Activated CD4-positive, CD25-positive, alpha-beta regulatory T cell (primary cell): ENCODE results near the gene PEAK1.

Experiments
- DNase-seq, 4 experiments: peaks; one replicate each; lab custom pipeline; 2025; lab: John Stamatoyannopoulos, UW

Gene PEAK1

GRCh38 chr15:77123854-77124253 is 296.1 kb downstream of the PEAK1 start:
- DNase-seq, result no peak

- DNase-seq, result no peak
These were observed 297.3 kb downstream of the PEAK1 start for GRCh38 chr15:77122576-77122975.

DNA sequence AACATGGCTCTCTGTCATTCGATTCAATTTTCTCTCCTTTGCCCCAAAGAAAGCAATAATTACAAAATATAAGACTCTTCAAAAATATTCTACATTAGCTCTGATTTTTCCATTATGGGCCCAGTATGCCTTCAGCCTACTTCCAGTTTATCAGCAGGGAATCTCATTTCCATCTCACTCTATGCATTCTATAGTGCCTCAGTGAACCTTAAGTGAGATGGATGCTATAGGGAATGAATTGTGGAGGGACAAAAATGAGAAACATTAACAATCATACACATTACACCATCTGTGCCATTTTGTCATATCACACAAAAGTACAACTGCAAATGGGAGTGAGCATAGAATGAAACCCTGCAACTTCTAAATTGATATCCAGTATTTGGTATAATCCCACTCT is 298.3 kb downstream of the PEAK1 start:
- DNase-seq, result no peak

DNA sequence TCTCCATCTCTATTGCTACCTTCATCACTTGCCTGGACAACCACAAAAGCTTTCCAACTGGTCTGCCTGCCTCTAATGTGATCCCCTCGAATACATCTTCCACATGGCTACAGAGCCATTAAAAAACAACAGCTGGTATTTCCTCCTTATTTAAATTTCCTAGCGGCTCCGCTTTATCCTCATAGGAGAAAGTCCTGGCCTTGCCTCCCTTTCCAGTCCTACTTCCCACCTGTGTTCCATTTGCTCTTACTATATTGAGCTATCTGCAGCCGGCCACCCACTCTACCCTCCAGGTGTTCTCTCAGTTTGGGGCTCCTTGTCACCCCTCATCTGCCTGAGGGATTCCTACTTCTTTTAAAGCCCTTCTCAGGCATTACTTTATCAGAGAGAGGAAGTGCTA is 299.3 kb downstream of the PEAK1 start:
- DNase-seq, result no peak

DNA sequence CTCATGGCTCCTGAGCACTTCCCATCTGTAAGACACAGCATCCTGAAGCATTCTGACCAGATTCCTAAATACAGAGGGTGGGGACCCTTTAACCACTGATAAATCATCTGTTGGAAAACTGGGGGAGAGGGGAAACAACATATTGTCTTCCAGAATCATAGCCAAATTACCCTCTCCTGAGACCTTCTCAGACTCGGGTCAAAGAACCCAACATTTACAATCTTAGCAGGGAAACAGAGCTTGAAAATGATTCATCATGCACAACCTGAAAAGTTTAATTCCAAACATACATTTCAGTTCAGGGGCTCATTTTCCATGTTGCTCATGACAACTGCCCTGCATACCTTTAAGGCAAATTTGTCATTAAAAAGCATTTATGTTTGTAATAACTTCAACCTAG is 300.5 kb downstream of the PEAK1 start:
- no peak for DNase-seq

GRCh38 chr15:77118882-77119321 is 301.0 kb downstream of the PEAK1 start:
- DNase-seq, result no peak

GRCh38 chr15:77115179-77115578 is 304.7 kb downstream of the PEAK1 start:
- DNase-seq, result no peak

- no peak for DNase-seq
These were observed 306.9 kb downstream of the PEAK1 start for GRCh38 chr15:77112838-77113504.

DNA sequence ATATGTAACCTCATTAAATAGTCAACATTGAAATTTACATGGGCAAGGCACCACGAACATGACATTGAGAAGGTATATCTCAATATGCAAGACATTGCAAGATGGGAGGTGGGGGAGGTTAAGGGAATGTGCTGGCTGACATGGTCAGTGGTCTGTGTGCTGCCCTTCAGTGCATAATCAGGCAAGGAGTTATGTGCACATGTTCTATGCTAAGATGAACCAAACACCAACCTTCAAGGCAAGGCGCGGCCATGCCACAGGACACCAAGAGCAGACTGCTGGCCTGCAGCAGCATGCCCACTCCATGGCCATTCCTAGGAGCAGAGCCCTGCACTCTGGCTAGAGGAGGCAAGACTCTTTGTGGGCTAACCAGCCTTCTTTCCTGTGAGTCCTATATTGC is 308.1 kb downstream of the PEAK1 start:
- no peak for DNase-seq

- no peak for DNase-seq
These were observed 312.2 kb downstream of the PEAK1 start for GRCh38 chr15:77107531-77108355.

- no peak for DNase-seq
These were observed 312.8 kb downstream of the PEAK1 start for GRCh38 chr15:77107068-77107467.

DNA sequence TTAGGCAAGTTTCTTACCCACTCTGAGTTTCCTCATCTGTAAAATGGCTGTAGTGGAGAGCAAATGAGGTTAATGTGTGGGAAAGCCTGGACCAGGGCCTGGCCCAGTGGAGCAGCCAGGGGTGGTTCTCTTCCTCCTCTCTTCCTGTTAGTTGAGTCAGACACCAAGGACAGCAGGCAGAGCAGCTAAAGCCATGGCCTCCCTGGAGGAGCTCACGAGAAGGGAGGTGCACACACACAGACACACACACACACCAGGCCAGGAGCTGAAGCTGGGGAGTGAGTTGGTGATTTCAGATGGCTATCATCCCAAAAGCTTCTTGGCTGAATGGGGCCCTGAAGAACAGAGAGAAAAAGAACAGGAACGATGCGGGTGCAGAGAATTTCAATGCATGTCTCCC is 315.7 kb downstream of the PEAK1 start:
- DNase-seq, result no peak

DNA sequence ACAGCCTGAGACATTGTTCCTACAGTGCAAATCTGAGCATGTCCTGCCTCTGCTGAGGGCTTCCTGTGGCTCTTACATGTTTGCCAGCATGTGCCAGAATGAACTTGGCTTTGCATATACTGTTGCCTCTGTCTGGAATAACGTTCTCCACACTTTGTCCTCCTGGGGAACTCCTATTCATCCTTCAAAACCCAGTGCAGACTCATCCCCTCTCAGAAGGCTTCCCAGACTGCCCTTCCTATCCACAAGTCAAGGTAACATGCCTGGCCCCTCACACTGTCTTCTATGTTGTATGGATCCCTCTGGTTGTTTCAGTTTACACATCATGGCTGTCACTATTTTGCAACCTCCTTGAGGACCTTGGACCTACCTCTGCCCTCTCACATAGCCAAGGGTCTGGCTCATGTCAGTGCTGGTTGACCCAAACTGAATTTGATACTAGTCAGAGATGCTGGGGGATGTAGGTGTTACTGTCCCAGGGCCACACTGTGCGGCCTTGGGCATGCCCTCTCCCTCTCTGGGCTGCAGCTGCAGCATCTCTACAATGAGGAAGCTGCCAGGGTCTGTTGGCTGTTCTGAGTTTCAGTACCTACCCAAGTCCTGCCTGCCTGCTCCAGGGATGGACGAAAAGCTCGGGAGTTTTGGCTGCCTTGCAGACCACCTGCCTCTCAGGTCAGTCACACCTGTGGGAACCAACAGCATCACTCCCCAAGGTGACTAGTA is 320.0 kb downstream of the PEAK1 start:
- no peak for DNase-seq

- no peak for DNase-seq
These were observed 321.3 kb downstream of the PEAK1 start for GRCh38 chr15:77098572-77098971.

DNA sequence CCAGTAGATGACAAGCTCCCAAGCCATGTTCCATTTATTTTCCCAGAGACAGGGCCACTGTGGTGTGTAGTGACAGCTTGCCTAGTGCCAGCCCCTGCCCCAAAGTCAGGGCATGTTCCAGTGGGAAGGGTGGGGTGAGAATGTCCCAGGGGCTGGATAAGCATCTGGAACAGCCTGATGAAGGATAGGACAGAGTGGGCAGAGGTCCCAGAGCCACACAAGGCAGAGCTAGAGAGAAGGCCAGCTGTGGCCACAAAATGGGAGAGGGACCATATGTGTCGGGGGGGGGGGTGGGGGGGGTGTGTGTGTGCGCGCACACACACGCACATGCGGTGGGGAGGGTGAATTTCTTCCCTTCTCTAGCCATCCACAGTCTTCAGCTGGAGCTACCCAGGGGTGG is 322.0 kb downstream of the PEAK1 start:
- DNase-seq, result no peak

DNA sequence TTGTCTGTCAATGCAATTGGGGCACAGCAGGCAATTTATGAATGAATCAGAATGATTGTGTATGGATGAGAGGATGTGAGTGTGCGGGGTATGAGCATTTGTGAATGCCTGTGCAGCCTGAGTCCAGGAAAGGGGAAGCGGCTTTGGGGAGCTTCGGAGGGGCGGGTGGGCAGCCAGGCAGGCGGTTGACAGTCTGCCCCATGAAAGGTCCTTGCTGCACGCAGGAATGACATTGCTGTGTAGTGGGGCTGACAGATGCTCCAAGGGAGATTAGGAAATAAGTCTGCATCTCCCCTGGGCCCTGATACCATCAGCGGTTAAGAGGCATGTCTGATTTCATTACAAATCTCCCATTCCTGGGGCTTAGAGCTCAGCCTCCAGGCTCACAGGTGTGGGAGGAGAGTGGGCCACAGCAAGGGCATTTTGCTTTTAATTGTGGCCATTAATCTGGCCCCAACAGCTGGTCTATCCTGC is 322.6 kb downstream of the PEAK1 start:
- no peak for DNase-seq

- DNase-seq, result no peak
These were observed 323.4 kb downstream of the PEAK1 start for GRCh38 chr15:77096541-77096940.

GRCh38 chr15:77096138-77096537 is 323.8 kb downstream of the PEAK1 start:
- DNase-seq, result no peak

DNA sequence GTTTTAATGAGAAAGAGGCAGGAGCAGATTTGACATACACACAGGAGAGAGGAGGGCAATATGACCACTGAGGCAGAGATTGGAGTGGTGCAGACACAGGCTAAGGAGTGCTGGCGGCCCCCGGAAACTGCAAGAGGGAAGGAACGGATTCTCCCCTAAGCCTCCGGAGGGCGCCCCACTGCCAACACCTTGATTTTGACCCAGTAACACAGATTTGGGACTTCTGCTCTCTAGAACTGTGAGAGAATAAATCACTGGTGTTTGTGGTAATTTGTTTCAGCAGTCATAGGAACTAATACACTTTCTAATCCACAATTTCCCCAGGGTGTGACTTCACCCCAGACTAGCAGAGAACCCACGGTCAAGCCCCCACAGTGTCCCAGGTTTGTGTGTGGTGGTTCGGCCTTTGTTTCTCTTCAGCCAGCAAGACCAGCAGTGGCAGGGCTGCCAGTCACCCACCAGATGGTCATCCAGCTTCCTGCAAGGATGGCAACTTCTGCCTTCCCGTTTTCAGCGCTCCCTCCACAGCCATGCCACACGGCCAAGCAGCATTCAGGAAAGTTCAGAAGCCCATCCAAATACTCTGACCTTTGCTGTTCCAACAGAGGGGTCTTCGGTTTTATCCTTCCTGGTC is 325.4 kb downstream of the PEAK1 start:
- no peak for DNase-seq

GRCh38 chr15:77093436-77093835 is 326.5 kb downstream of the PEAK1 start:
- no peak for DNase-seq

GRCh38 chr15:77091097-77091496 is 328.8 kb downstream of the PEAK1 start:
- no peak for DNase-seq

GRCh38 chr15:77087213-77087612 is 332.7 kb downstream of the PEAK1 start:
- no peak for DNase-seq
